HEK293T (cell line): ENCODE measurements around the gene APEX1.

Experiments
- ARNT ChIP-seq: fragments of 450-650 bp; IDR thresholded peaks from 2 replicates; pipeline ENCODE4 v1.6.1; 2017; ENCODE audit warnings: mild to moderate bottlenecking
- CTBP1 ChIP-seq: fragments of 450-650 bp; IDR thresholded peaks from 2 replicates; pipeline ENCODE4 v1.6.1; 2016; ENCODE audit warnings: borderline replicate concordance
- ELF4 ChIP-seq: fragments of 450-650 bp; IDR thresholded peaks from 2 replicates; pipeline ENCODE4 v1.6.1; 2017; ENCODE audit warnings: antibody characterized with exemption
- FOXA1 ChIP-seq: fragments of 450-650 bp; IDR thresholded peaks from 2 replicates; pipeline ENCODE4 v1.6.1; 2016; ENCODE audit warnings: mild to moderate bottlenecking
- FOXK2 ChIP-seq: fragments of 450-650 bp; IDR thresholded peaks from 2 replicates; pipeline ENCODE4 v1.6.1; 2016; ENCODE audit warnings: mild to moderate bottlenecking
- L3MBTL2 ChIP-seq: fragments of 450-650 bp; conservative IDR thresholded peaks from 2 replicates; pipeline ENCODE4 v1.6.1; 2016; ENCODE audit warnings: mild to moderate bottlenecking
- LEF1 ChIP-seq: fragments of 450-650 bp; IDR thresholded peaks from 2 replicates; pipeline ENCODE4 v1.6.1; 2017; ENCODE audit warnings: mild to moderate bottlenecking, borderline replicate concordance
- PKNOX1 ChIP-seq: fragments of 450-650 bp; IDR thresholded peaks from 2 replicates; pipeline ENCODE4 v1.6.1; 2016
- SP1 ChIP-seq: fragments of 450-650 bp; IDR thresholded peaks from 2 replicates; pipeline ENCODE4 v1.6.1; 2017
- TARDBP ChIP-seq: fragments of 450-650 bp; IDR thresholded peaks from 2 replicates; pipeline ENCODE4 v1.6.1; 2016
- ZNF384 ChIP-seq: fragments of 450-650 bp; IDR thresholded peaks from 2 replicates; pipeline ENCODE4 v1.6.1; 2016

- TF ChIP-seq ZNF384 (no peak), LEF1 (no peak), TARDBP (no peak), ARNT (no peak), L3MBTL2 (0 out of 2 replicates have a peak, but pooled peaks have one; percentile 22), SP1 (no peak), CTBP1 (no peak), ELF4 (no peak), FOXA1 (no peak), FOXK2 (no peak), PKNOX1 (no peak)
Observed at GRCh38 chr14:20499108-20499507, 44.1 kb downstream of the APEX1 start.
